Esophagus muscularis mucosa (tissue), 4 donors: ENCODE measurements around the gene DENND11. TPM values are rescaled to one million over a fixed set of nuclear protein-coding genes. Genes with fewer than 3 reads are reported as not detected.

ENCODE experiments used
- DNase-seq: peaks from one replicate; pipeline ENCODE4 v3.0.0-alpha.2; 2017; ENCODE audit errors: extremely low spot score
- H3K27ac ChIP-seq, 4 donors: fragments of 200-600 bp; sonication (generic); replicated peaks in 1 of 4; 1 replicate in 3 of 4; 2 replicates in 1 of 4; pipeline ENCODE4 v1.5.1; 2016 to 2019; ENCODE audit warnings: mild to moderate bottlenecking in 1 of 4
- H3K27me3 ChIP-seq, 4 donors: fragments of 200-600 bp; sonication (generic); one replicate each; pipeline versions ENCODE4 v1.5.1 to v1.6.0; 2016 to 2019
- H3K36me3 ChIP-seq, 4 donors: fragments of 200-600 bp; sonication (generic); one replicate each; pipeline ENCODE4 v1.5.1; 2016 to 2019
- H3K4me1 ChIP-seq, 4 donors: fragments of 200-600 bp; sonication (generic); one replicate each; pipeline ENCODE4 v1.5.1; 2016 to 2019
- H3K4me3 ChIP-seq, 4 donors: fragments of 200-600 bp; sonication (generic); 1 replicate in 2 of 4; 2 replicates in 2 of 4; pipeline ENCODE4 v1.5.1; 2016 to 2019; ENCODE audit warnings: mild to moderate bottlenecking in 4 of 4, moderate library complexity in 1 of 4
- H3K9me3 ChIP-seq, 4 donors: fragments of 200-600 bp; sonication (generic); 1 replicate in 3 of 4; 2 replicates in 1 of 4; pipeline ENCODE4 v1.5.1; 2016 to 2019
- EP300 ChIP-seq: sonication (generic); formaldehyde crosslinking; IDR thresholded peaks from one replicate; pipeline ENCODE4 v1.6.1; 2017; ENCODE audit warnings: antibody characterized with exemption
- POLR2A ChIP-seq: fragments of 450-650 bp; IDR thresholded peaks from one replicate; pipeline ENCODE4 v1.6.1; 2017; ENCODE audit warnings: antibody characterized with exemption, moderate library complexity, mild to moderate bottlenecking, low read depth
- POLR2AphosphoS5 ChIP-seq, 2 donors: sonication (generic); formaldehyde crosslinking; IDR thresholded peaks; one replicate each; pipeline ENCODE4 v1.6.1; 2017; ENCODE audit warnings: antibody characterized with exemption in 2 of 2
- WGBS: methylation state at CpG from one replicate; pipeline ENCODE4 v1.1.5; 2018; 5-methylcytosine and 5-hydroxymethylcytosine counted together
- intact Hi-C: fragments of 100-400 bp; cut with DNase I; formaldehyde crosslinking; loops from one replicate; pipeline ENCODE4 v1.15.1; 2023
- total RNA-seq, 4 donors: library from RNA; depleted of rRNA; stranded (reverse); fragments of >200 nt; gene quantifications; one replicate each; pipeline versions ENCODE4 v1.1.0 to v1.2.1, GENCODE V29; 2016
- TF ChIP-seq, protein P1 (sequence below), 3 experiments: fragments of 200-600 bp in 2 of 3; fragments of 450-650 bp in 1 of 3; sonication (generic) in 2 of 3; IDR thresholded peaks; one replicate each; pipeline ENCODE4 v1.5.1; 2017 to 2019; ENCODE audit warnings: antibody characterized with exemption in 3 of 3, mild to moderate bottlenecking in 2 of 3, moderate library complexity in 1 of 3

DENND11 gene
- total RNA-seq, 4 donors from 2014 or later, result 14.9 to 25.4 (median 16.3) TPM

DNA sequence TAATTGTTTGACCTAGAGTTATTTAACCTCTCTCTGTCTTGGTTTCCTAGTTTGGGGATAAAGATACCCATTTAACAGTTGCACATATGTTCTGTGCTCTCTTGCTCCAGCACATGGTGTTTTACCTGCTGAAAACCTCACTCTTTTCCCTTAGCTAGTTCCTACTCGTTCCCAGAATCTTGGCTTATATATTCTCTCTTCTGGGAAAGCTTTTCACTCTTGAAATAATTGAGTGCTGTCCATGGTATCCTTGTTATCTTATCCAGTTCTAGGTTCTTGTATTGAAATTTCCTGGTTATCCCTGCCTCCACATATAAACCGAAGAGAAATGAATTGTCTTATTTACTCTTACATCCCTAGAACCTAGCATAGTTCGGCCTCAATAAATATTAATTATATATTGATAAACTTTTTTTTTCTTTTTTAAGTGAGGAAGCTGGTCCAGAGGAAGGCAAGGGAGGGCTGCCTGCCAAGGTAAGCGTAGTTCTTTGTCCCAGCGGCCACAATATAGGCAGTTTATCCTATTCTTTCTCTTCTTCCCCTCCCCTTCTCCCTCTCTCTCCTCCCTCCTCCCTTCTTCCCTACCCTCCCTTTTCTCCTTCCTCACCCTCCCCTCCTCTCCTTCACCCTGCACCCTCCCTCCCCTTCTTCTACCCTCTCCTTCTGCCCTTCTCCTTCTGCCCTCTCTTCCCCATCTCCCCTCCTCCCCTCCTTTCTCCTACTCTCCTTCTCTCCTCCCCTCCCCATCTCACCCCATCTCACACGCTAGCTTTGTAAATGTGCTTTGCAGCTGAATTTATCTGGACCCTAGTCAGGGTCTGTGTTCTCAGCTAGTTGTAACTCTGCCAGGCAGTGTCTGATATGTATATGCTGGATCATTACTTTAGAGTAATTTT is 14.1 kb upstream of the DENND11 start:
- H3K27me3 ChIP-seq, result no peaks in the 10 kb centered on the region
- WGBS, result 79% methylated on average over 6 of the region's 6 CpGs
- DNase-seq, result no peak
- no peaks in the 10 kb centered on the region for H3K9me3 ChIP-seq
- no peaks in the 10 kb centered on the region for H3K4me1 ChIP-seq
- no peaks in the 10 kb centered on the region for H3K36me3 ChIP-seq
- H3K27ac ChIP-seq, result no peak overlapping the region
- no peak overlapping the region for H3K4me3 ChIP-seq
- intact Hi-C loops, result no loop called here
- TF ChIP-seq POLR2A, result no peak
- no peak for TF ChIP-seq EP300
- no peak for TF ChIP-seq POLR2AphosphoS5 (IDR thresholded peaks at IDR 0.05)
- TF ChIP-seq, protein P1, sequence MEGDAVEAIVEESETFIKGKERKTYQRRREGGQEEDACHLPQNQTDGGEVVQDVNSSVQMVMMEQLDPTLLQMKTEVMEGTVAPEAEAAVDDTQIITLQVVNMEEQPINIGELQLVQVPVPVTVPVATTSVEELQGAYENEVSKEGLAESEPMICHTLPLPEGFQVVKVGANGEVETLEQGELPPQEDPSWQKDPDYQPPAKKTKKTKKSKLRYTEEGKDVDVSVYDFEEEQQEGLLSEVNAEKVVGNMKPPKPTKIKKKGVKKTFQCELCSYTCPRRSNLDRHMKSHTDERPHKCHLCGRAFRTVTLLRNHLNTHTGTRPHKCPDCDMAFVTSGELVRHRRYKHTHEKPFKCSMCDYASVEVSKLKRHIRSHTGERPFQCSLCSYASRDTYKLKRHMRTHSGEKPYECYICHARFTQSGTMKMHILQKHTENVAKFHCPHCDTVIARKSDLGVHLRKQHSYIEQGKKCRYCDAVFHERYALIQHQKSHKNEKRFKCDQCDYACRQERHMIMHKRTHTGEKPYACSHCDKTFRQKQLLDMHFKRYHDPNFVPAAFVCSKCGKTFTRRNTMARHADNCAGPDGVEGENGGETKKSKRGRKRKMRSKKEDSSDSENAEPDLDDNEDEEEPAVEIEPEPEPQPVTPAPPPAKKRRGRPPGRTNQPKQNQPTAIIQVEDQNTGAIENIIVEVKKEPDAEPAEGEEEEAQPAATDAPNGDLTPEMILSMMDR (IDR thresholded peaks at IDR 0.05), result no peak

DNA sequence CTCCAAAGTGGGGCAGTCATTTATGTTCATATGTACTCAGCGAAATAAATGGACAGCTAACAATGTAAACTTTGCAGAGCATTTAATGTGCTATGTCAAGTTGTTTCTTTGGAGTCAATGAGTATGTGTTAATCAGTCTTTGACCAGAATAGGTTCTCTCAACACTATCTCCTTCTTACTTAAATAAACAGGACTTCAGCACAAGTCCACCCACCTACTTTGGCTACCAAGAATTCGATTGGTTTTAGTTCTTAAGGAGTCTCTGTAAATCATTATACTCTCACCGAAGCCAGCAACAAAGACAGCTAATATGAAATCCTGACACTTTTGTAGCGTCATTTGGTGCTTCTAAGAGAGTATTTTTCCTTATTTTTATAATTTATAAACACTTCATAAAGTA is 13.1 kb upstream of the DENND11 start:
- H3K27me3 ChIP-seq, result no peaks in the 10 kb centered on the region
- H3K4me1 ChIP-seq, result no peaks in the 10 kb centered on the region
- TF ChIP-seq, protein P1 (IDR thresholded peaks at IDR 0.05), result no peak
- TF ChIP-seq POLR2A (no peak), POLR2AphosphoS5 (IDR thresholded peaks at IDR 0.05) (no peak), EP300 (no peak)
- H3K27ac ChIP-seq, result no peak overlapping the region
- no peaks in the 10 kb centered on the region for H3K9me3 ChIP-seq
- intact Hi-C loops, result no loop called here
- no peak overlapping the region for H3K4me3 ChIP-seq
- H3K36me3 ChIP-seq, result no peaks in the 10 kb centered on the region
- no peak for DNase-seq
- WGBS, result 79% methylated on average over 4 of the region's 4 CpGs

DNA sequence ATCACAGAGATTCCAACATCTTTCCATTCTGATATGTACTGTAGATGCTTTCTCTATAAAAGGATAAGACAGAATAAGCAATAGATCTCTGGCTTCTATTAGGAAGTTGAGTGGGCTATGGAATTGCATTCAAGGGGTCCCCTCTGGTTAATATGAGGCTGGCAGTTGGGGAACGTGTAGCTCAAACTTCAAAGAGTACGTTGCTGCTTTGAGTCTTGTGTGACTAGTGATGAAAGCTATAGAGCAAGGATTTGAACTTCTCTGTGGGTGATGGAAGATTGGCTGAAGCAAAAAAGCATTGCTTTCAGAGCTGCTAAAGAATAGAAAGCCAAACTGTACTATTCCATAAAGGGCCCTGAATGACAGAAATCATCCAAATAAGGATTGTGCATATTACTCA is 12.6 kb upstream of the DENND11 start:
- no peak for TF ChIP-seq EP300
- no peak for TF ChIP-seq POLR2A
- TF ChIP-seq, protein P1 (IDR thresholded peaks at IDR 0.05), result no peak
- no peak for TF ChIP-seq POLR2AphosphoS5 (IDR thresholded peaks at IDR 0.05)

DNA sequence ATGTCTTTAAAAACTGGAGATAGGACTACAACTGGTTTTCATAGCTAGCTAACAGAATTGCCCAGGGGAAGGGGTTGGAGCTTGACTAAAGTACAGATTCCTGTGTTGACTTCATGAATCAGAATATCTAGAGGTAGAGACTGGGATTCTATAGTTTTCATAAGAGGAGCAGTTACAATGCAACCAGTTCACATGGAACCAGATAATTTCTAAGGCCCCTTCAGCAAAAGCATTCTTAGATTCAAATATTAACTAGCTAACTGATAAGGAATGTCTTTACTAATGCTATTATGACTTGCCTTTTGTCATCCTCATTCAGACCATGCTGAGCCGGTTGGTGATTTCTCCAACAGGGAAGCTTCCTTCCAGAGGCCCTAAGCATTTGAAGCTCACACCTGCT is 11.9 kb upstream of the DENND11 start:
- Histone ChIP-seq H3K27ac (no peak overlapping the region), H3K4me3 (no peak overlapping the region), H3K9me3 (no peaks in the 10 kb centered on the region), H3K4me1 (no peaks in the 10 kb centered on the region), H3K27me3 (no peaks in the 10 kb centered on the region), H3K36me3 (no peaks in the 10 kb centered on the region)
- TF ChIP-seq, protein P1 (IDR thresholded peaks at IDR 0.05), result no peak
- 75% methylated on average over 1 of the region's 1 CpG for WGBS
- DNase-seq, result no peak
- intact Hi-C loops, result no loop called here

More for the DNA sequence above, 12.6 kb upstream of the DENND11 start:
- no peaks in the 10 kb centered on the region for H3K9me3 ChIP-seq
- WGBS, result 73% methylated on average over 2 of the region's 2 CpGs
- no peak overlapping the region for H3K27ac ChIP-seq
- H3K4me3 ChIP-seq, result no peak overlapping the region
- no peaks in the 10 kb centered on the region for H3K36me3 ChIP-seq
- H3K27me3 ChIP-seq, result no peaks in the 10 kb centered on the region
- H3K4me1 ChIP-seq, result no peaks in the 10 kb centered on the region
- DNase-seq, result no peak
- intact Hi-C loops, result no loop called here
